Memory B cell (primary cell): ENCODE measurements around the gene HMG20B.
"Not testable (repeated sequence)": the region's sequence is repeated elsewhere in the genome, so short reads cannot be mapped to it uniquely, and the experiment has no call there.

Experiments used
- ATAC-seq: fragments of 150-1000 bp; cut with Tn5 transposase; 2 replicates; pipeline ENCODE4 v1.10.0; 2021; ENCODE audit warnings: low read depth, mild to moderate bottlenecking, moderate library complexity
- DNase-seq, 2 donors: peaks; one replicate each; pipeline ENCODE4 v3.0.0; 2022; ENCODE audit warnings: low spot score in 2 of 2
- H3K27ac Mint-ChIP-seq: one replicate; pipeline ENCODE4 v1.8.0; 2022; ENCODE audit warnings: mild to moderate bottlenecking, moderate library complexity, mixed read lengths
- H3K27me3 Mint-ChIP-seq: one replicate; pipeline ENCODE4 v1.8.0; 2022; ENCODE audit warnings: mixed read lengths
- H3K36me3 Mint-ChIP-seq: one replicate; pipeline ENCODE4 v1.8.0; 2022; ENCODE audit warnings: mild to moderate bottlenecking, mixed read lengths
- H3K4me1 Mint-ChIP-seq: one replicate; pipeline ENCODE4 v1.8.0; 2022; ENCODE audit warnings: mixed read lengths
- H3K4me3 Mint-ChIP-seq: one replicate; pipeline ENCODE4 v1.8.0; 2022; ENCODE audit warnings: mild to moderate bottlenecking, moderate library complexity, mixed read lengths
- H3K9me3 Mint-ChIP-seq: one replicate; pipeline ENCODE4 v1.8.0; 2022; ENCODE audit warnings: mixed read lengths

HMG20B gene

DNA sequence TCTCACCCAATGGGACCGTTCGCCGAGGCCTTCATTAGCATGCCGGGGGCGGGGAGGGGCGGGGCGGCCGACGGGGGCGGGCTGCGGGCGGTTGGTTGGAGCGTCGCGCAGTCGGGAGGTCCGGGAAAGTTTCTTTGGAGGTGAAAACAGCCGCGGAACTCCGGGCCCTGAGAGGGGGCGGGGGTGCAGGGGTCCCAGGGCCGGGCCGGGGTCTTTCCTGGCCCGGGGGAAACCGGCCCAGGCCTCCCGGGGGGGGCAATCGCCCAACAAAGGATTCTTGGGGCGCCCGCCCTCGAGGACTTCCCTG is at the start of gene HMG20B:
Gene HMG20B (plus strand): TSS at position 90 of the 307 bp plus-strand sequence. CDS start 366 bp downstream, outside the sequence.
- DNase-seq (no peak), ATAC-seq (no peak)
- Mint-ChIP-seq H3K9me3 (no peaks in the 10 kb centered on the region), H3K27ac (peak within 1 kb of the TSS; percentile 15), H3K4me1 (peaks cover 4% of the 10 kb centered on the region), H3K27me3 (no peaks in the 10 kb centered on the region), H3K36me3 (peaks cover 8% of the 10 kb centered on the region), H3K4me3 (peak within 1 kb of the TSS; percentile 81)

DNA sequence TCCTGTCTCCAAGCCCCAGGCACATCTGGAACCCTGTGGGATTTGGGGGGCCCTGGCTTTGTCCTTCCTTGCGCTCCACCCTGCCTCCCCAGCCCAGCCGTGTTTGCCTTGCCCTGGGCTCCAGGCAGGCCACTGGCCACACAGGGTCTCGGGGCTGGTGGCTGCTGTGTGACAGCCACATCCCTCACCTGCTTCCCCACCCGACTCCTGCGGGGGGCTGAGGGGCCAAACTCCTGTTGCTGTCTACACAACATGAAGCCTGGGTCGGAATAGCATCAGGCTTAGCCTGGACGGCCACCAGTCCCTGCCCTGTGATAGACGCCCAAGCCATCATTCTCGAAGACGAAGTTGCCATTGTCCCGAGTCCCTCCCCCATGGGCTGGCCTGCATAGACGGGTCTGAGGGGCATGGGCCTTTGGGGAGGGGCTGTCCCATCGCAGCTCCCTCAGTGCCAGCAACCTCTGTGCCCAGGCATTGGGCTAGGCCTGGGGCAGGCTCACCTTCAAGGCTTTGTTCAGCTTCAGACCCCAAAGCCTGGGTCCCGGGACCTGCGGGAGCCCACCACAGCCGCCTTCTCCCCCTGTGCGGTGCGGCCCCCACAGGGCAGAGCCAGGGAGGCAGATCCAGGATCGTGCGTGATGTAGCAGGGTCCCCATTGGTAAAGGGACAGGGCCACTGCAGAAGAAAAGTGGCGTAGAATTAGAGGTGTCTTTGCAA is 49.2 kb upstream of the HMG20B start:
- Mint-ChIP-seq H3K36me3 (peaks cover 21% of the 10 kb centered on the region), H3K9me3 (no peaks in the 10 kb centered on the region), H3K4me3 (no peak overlapping the region), H3K27ac (peak overlapping the region; percentile 38), H3K4me1 (peaks cover 11% of the 10 kb centered on the region), H3K27me3 (no peaks in the 10 kb centered on the region)
- ATAC-seq = no peak
- no peak for DNase-seq

DNA sequence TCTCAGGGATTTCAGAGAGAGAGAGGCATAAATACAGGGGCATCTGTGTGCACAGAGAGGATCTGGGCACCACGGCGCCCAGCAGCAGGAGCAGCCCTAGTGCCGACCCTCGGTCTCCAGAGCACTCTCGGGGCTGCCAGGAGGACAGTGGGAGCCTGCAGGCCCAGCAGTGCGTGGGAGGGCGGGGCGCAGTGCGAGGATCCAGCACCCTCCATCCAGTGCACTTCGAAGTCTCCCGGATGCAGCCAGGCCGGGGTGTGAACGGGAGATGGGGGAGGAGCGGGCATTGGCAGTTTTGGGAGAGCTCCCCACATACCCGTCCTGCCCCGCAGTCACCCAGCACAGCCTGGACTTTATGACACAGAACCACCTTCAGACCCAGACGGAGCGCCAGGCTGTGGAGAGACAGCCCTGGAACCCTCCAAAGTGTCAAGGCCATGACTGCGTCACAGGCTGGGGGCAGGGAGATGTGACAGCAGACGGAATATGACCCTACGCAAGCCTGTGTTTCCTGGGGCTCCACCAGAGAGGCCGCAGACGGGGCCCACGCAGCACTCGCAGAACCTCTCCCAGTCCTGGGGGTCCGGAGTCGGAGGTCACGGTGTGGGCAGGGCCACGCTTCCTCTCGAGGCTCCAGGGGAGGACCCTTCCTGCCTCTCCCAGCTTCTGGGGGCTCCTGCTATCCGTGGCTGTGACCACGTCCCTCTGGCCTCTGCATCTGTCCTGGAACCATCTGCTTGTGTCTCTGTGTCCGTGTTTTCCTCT is 48.5 kb upstream of the HMG20B start:
- H3K36me3 Mint-ChIP-seq = peaks cover 21% of the 10 kb centered on the region
- H3K9me3 Mint-ChIP-seq = no peaks in the 10 kb centered on the region
- ATAC-seq (no peak), DNase-seq (no peak)
- H3K27me3 Mint-ChIP-seq = no peaks in the 10 kb centered on the region
- peak overlapping the region; percentile 38 for H3K27ac Mint-ChIP-seq
- H3K4me3 Mint-ChIP-seq = no peak overlapping the region
- peaks cover 10% of the 10 kb centered on the region for H3K4me1 Mint-ChIP-seq

DNA sequence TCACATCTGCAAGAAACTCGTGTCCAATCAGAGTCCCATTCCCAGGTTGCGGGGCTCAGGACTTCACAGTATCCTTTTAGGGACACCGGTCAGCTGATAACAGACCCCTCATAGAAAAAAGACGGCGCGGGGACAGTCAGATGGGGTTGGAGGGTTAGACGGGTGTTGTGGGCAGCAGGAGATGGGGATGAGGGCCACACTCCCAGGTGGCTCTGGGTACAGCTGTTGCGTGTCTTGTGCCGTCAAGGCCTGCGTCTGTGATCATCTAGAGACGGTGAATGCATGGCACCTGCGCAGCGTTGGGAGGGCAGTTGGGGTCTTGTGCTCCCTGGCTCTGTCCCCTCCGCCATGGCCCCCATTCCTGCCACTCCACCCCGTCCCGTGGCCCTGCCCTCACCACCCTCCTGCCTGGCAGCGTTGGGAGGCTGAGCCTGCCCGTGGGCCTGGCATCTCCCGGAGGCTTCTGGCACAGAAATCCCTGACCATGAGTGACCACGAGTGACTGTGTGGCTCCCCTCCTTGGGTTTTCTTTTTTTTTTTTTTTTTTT is 47.8 kb upstream of the HMG20B start:
- Mint-ChIP-seq H3K4me1 (peaks cover 7% of the 10 kb centered on the region), H3K36me3 (peaks cover 19% of the 10 kb centered on the region), H3K27ac (no peak overlapping the region), H3K4me3 (no peak overlapping the region), H3K27me3 (no peaks in the 10 kb centered on the region), H3K9me3 (no peaks in the 10 kb centered on the region)
- DNase-seq (no peak), ATAC-seq (no peak)

DNA sequence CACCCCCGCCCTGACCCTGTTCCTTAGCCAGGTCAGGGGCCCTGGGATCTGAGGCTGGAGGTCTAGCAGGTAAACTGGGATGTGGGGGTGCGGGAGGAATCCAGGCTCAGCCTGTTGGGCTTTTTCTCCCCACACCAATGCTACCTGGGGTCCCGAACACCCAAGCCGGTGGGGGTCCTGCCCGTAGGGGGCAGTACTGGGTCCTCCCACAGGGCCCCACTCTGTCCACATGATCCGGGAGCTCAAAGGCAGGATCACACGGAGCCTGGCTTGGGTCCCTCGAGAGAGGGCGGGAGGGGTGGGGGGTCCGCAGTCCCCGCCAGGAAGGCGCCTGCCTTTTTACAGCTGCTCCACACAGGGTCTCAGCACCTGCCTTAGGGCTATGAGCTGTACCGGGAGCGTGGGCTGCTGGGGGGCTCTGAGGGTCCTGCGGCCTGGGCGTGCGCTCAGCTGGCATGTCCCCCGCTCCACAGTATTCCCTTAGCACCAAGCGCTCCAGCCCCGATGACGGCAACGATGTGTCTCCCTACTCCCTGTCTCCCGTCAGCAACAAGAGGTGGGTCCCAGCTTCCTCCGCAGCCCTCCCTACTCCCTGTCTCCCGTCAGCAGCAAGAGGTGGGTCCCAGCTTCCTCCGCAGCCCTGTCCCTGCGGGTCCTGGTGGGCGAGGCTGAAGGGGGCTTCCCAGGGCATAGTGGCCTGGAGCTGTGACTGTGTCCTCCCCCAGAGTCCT is 46.1 kb upstream of the HMG20B start:
- Mint-ChIP-seq H3K27ac (peak overlapping the region; percentile 58), H3K9me3 (no peaks in the 10 kb centered on the region), H3K4me3 (no peak overlapping the region), H3K27me3 (no peaks in the 10 kb centered on the region), H3K36me3 (peaks cover 14% of the 10 kb centered on the region), H3K4me1 (peaks cover 2% of the 10 kb centered on the region)
- ATAC-seq = no peak
- no peak for DNase-seq

DNA sequence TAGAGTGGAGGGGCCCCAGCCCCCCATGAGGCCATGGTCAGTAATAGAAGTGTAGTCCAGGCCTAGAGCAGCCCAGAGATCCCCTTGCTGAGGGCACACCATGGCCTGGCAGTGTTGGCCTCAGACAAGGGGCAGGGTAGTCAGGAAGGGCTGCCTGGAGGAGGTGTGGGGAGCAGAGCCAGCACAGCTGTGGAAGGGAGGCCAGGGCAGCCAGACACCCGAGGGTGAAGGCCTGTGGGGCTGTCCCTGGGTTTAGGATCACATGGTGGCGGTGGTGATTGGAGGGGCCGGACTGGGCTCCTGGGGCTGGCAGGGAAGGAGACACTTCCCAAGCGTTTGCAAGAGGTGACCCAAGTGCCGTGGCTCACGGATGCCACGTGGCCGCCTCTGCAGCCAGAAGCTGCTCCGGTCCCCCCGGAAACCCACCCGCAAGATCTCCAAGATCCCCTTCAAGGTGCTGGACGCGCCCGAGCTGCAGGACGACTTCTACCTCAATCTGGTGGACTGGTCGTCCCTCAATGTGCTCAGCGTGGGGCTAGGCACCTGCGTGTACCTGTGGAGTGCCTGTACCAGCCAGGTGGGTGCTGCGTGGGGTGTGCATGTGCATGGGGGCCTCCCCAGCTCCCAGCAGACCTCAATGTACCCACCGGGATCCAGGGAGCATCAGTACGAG is 45.4 kb upstream of the HMG20B start:
- no peaks in the 10 kb centered on the region for H3K4me1 Mint-ChIP-seq
- peak overlapping the region; percentile 58 for H3K27ac Mint-ChIP-seq
- H3K36me3 Mint-ChIP-seq = peaks cover 12% of the 10 kb centered on the region
- DNase-seq = no peak
- no peaks in the 10 kb centered on the region for H3K9me3 Mint-ChIP-seq
- no peaks in the 10 kb centered on the region for H3K27me3 Mint-ChIP-seq
- H3K4me3 Mint-ChIP-seq = no peak overlapping the region
- no peak for ATAC-seq

DNA sequence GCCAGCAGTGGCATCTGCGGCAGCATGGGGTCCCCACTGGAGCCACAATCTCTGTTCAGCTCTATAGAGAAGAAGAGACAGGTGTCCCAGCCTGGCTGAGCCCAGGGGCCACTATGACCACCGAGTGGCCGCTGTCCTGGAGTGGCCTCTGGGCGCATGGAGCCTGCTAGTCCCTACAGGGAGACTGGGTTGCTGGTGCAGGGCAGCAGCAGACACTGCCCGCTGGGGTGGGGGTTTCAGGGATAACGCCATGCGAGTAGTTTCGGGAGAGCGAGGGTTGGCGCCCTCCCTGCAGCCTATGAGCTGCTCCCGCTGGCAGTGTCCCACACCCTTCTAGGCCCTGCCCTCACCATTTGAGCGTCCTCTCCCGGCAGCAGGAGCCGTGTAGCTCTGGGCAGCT is 44.7 kb upstream of the HMG20B start:
- DNase-seq (no peak), ATAC-seq (no peak)
- Mint-ChIP-seq H3K9me3 (no peaks in the 10 kb centered on the region), H3K27me3 (no peaks in the 10 kb centered on the region), H3K27ac (no peak overlapping the region), H3K36me3 (peaks cover 14% of the 10 kb centered on the region), H3K4me1 (no peaks in the 10 kb centered on the region), H3K4me3 (no peak overlapping the region)

DNA sequence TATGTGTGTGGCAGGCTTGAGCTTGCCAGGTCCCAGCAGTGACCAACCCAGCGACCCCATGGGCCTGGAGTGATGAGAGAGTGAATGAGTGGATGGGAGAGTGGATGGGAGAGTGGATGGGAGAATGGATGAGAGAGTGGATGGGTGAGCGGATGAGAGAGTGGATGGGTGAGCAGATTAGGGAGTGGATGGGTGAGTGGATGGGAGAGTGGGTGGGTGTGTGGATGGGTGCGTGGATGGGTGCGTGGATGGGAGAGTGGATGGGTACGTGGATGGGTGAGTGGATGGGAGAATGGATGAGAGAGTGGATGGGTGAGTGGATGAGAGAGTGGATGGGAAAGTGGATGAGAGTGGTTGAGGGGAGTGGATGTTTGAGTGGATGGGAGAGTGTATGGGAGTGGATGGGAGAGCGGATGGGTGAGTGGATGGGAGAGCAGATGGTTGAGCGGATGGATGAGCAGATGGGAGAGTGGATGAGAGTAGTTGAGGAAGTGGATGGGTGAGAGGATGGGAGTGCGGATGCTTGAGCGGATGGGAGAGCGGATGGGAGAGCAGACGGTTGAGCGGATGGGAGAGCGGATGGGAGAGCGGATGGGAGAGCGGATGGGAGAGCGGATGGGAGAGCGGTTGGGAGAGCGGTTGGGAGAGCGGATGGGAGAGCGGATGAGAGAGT is 44.1 kb upstream of the HMG20B start:
- Mint-ChIP-seq H3K36me3 (peaks cover 18% of the 10 kb centered on the region), H3K4me3 (no peak overlapping the region), H3K27ac (no peak overlapping the region), H3K9me3 (no peaks in the 10 kb centered on the region), H3K4me1 (no peaks in the 10 kb centered on the region), H3K27me3 (no peaks in the 10 kb centered on the region)
- DNase-seq (no peak), ATAC-seq (no peak)

DNA sequence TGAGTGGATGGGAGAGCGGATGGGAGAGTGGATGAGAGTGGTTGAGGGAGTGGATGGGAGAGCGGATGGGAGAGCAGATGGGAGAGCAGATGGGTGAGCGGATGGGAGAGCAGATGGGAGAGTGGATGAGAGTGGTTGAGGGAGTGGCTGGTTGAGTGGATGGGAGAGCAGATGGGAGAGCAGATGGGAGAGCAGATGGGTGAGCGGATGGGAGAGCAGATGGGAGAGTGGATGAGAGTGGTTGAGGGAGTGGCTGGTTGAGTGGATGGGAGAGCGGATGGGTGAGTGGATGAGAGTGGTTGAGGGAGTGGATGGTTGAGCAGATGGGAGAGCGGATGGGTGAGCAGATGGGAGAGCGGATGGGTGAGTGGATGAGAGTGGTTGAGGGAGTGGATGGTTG is 43.4 kb upstream of the HMG20B start:
- H3K9me3 Mint-ChIP-seq, ATAC-seq, H3K27ac Mint-ChIP-seq, H3K4me1 Mint-ChIP-seq, H3K27me3 Mint-ChIP-seq, H3K4me3 Mint-ChIP-seq, DNase-seq: not testable (repeated sequence)
- H3K36me3 Mint-ChIP-seq = peaks cover 15% of the 10 kb centered on the region

DNA sequence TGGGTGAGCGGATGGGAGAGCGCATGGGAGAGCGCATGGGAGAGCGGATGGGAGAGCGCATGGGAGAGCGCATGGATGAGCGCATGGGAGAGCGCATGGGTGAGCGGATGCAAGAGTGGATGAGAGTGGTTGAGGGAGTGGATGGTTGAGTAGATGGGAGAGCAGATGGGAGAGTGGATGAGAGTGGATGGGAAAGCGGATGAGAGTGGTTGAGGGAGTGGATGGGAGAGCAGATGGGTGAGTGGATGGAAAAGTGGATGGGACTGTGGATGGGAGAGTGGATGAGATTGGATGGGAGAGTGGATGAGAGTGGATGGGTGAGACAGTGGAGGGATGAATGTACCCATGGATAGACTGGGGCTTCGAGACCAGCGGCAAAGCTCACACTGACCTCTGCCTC is 42.4 kb upstream of the HMG20B start:
- no peak overlapping the region for H3K4me3 Mint-ChIP-seq
- no peak for ATAC-seq

DNA sequence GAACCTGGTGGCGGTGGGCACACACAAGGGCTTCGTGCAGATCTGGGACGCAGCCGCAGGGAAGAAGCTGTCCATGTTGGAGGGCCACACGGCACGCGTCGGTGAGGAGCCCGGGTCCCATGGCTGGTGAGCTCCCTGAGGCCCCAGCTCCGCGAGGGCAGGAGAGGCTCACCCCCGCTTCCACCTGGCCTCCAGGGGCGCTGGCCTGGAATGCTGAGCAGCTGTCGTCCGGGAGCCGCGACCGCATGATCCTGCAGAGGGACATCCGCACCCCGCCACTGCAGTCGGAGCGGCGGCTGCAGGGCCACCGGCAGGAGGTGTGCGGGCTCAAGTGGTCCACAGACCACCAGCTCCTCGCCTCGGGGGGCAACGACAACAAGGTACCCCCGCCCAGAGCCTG is 41.0 kb upstream of the HMG20B start:
- H3K27me3 Mint-ChIP-seq = no peaks in the 10 kb centered on the region
- DNase-seq (no peak), ATAC-seq (no peak)
- H3K36me3 Mint-ChIP-seq = peaks cover 16% of the 10 kb centered on the region
- H3K9me3 Mint-ChIP-seq = no peaks in the 10 kb centered on the region
- no peak overlapping the region for H3K27ac Mint-ChIP-seq
- no peaks in the 10 kb centered on the region for H3K4me1 Mint-ChIP-seq
- H3K4me3 Mint-ChIP-seq = no peak overlapping the region

More for the DNA sequence above, 42.4 kb upstream of the HMG20B start:
- Mint-ChIP-seq H3K27me3 (no peaks in the 10 kb centered on the region), H3K4me1 (no peaks in the 10 kb centered on the region), H3K27ac (no peak overlapping the region), H3K36me3 (peaks cover 16% of the 10 kb centered on the region), H3K9me3 (no peaks in the 10 kb centered on the region)
- no peak for DNase-seq

DNA sequence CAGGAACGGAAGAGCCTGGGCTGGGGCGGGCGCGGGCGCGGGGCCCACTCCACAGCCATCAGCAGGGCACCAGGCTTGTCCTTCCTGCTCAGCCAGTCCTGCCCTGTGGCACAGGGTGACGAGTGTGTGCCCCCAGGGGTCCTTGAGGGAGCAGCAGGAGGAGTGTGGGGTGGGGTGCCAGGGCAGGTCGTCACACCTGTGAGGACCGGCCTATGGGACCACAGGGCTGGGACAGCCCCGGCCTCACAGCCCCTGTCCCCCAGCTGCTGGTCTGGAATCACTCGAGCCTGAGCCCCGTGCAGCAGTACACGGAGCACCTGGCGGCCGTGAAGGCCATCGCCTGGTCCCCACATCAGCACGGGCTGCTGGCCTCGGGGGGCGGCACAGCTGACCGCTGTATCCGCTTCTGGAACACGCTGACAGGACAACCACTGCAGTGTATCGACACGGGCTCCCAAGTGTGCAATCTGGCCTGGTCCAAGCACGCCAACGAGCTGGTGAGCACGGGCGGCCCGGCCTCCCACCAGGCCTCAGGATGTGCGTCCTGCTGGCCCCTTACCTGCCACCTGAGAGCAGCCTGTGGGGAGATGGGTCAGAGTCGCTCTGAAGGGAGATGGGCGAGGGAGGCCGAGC is 40.5 kb upstream of the HMG20B start:
- H3K27ac Mint-ChIP-seq = no peak overlapping the region

DNA sequence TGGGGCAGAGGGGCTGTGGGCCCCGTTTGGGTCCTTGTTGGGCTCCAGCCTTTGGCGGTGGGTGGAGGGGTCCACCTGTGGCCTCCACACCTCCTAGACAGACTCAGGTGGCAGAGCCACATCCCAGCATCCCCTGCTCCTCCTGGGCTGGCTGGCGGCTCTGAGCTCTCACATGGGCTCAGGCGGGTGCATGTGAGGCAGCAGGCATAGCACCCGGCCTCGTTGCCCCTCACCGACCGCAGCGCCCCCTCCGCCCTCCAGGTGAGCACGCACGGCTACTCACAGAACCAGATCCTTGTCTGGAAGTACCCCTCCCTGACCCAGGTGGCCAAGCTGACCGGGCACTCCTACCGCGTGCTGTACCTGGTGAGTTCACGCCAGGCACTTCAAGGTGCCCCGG is 39.7 kb upstream of the HMG20B start:
- no peak for ATAC-seq
- no peak for DNase-seq
- H3K9me3 Mint-ChIP-seq = no peaks in the 10 kb centered on the region
- H3K4me3 Mint-ChIP-seq = no peak overlapping the region
- H3K36me3 Mint-ChIP-seq = peaks cover 14% of the 10 kb centered on the region
- H3K27me3 Mint-ChIP-seq = no peaks in the 10 kb centered on the region
- H3K27ac Mint-ChIP-seq = no peak overlapping the region
- no peaks in the 10 kb centered on the region for H3K4me1 Mint-ChIP-seq

More for the DNA sequence above, 40.5 kb upstream of the HMG20B start:
- H3K4me3 Mint-ChIP-seq = no peak overlapping the region
- no peaks in the 10 kb centered on the region for H3K4me1 Mint-ChIP-seq
- peaks cover 12% of the 10 kb centered on the region for H3K36me3 Mint-ChIP-seq
- DNase-seq (no peak), ATAC-seq (no peak)
- H3K9me3 Mint-ChIP-seq = no peaks in the 10 kb centered on the region
- H3K27me3 Mint-ChIP-seq = no peaks in the 10 kb centered on the region
